Transverse colon (tissue), 4 donors: ENCODE data around the gene PPP4R3A. TPM values are rescaled to one million over a fixed set of nuclear protein-coding genes. Genes with fewer than 3 reads are reported as not detected.
"Not testable (repeated sequence)": the region's sequence is repeated elsewhere in the genome, so short reads cannot be mapped to it uniquely, and the experiment has no call there.

Experiments used
- DNase-seq: peaks from one replicate; pipeline ENCODE4 v3.0.0-alpha.2; 2019
- H3K27ac ChIP-seq, 4 donors: fragments of 200-600 bp; sonication (generic); 2 replicates each; pipeline ENCODE4 v1.5.1; 2016 to 2018; ENCODE audit warnings: inconsistent platforms in 4 of 4
- H3K27me3 ChIP-seq: fragments of 200-600 bp; sonication (generic); 2 replicates; pipeline ENCODE4 v1.5.1; 2017; ENCODE audit warnings: inconsistent platforms
- H3K36me3 ChIP-seq, 4 donors: fragments of 200-600 bp; sonication (generic); 2 replicates each; pipeline ENCODE4 v1.5.1; 2017 to 2019; ENCODE audit warnings: inconsistent platforms in 4 of 4
- H3K4me1 ChIP-seq, 4 donors: fragments of 200-600 bp; sonication (generic); 2 replicates each; pipeline ENCODE4 v1.5.1; 2017 to 2020; ENCODE audit warnings: inconsistent platforms in 4 of 4
- H3K4me3 ChIP-seq, 4 donors: fragments of 200-600 bp; sonication (generic); 1 replicate in 1 of 4; 2 replicates in 3 of 4; pipeline versions ENCODE4 v1.5.1 to v1.6.1; 2017 to 2019; ENCODE audit warnings: inconsistent platforms in 4 of 4
- H3K9me3 ChIP-seq, 2 donors: fragments of 200-600 bp; sonication (generic); 2 replicates each; pipeline ENCODE4 v1.5.1; 2017 to 2019; ENCODE audit warnings: inconsistent platforms in 2 of 2
- EP300 ChIP-seq: sonication (generic); formaldehyde crosslinking; IDR thresholded peaks from one replicate; pipeline ENCODE4 v1.6.1; 2017; ENCODE audit warnings: antibody characterized with exemption, low read depth
- POLR2A ChIP-seq: fragments of 450-650 bp; IDR thresholded peaks from one replicate; pipeline ENCODE4 v1.6.1; 2016; ENCODE audit warnings: antibody characterized with exemption, mild to moderate bottlenecking, moderate library complexity
- POLR2AphosphoS5 ChIP-seq, 3 donors: sonication (generic); formaldehyde crosslinking; IDR thresholded peaks; one replicate each; pipeline ENCODE4 v1.6.1; 2016; ENCODE audit warnings: antibody characterized with exemption in 3 of 3
- WGBS, 2 donors: methylation state at CpG; one replicate each; pipeline ENCODE4 v1.1.5; 2018; ENCODE audit warnings: low coverage in 1 of 2; 5-methylcytosine and 5-hydroxymethylcytosine counted together
- in situ Hi-C, 4 donors: fragments of 200-750 bp; cut with MboI; loops; one replicate each; pipeline versions ENCODE4 v1.15.0 to v1.15.1; 2017; ENCODE audit warnings: low sequenced_read_pairs in 3 of 4, low pct_ligation_motif_present in 1 of 4, low pct_unique_long_range_greater_than_20kb in 1 of 4
- intact Hi-C: fragments of 100-400 bp; cut with DNase I; formaldehyde crosslinking; loops from one replicate; pipeline ENCODE4 v1.15.1; 2023; ENCODE audit warnings: low total_unique reads
- total RNA-seq, 4 donors: library from RNA; depleted of rRNA; stranded (reverse); fragments of >200 nt; gene quantifications; one replicate each; pipeline ENCODE4 v1.1.0, GENCODE V29; 2016
- TF ChIP-seq, protein P1 (sequence below), 5 experiments: fragments of 200-600 bp in 3 of 5; fragments of 450-650 bp in 2 of 5; sonication (generic) in 3 of 5; IDR thresholded peaks; 1 replicate in 2 of 5; 2 replicates in 3 of 5; pipeline ENCODE4 v1.5.1; 2016 to 2017; ENCODE audit warnings: antibody characterized with exemption in 5 of 5, inconsistent platforms in 3 of 5, mild to moderate bottlenecking in 2 of 5, moderate library complexity in 1 of 5

Gene PPP4R3A
- total RNA-seq, 4 donors from 2014 or later = 79.4 to 121 (median 106) TPM

- DNase-seq = no peak
- H3K27me3 ChIP-seq = no peaks in the 10 kb centered on the region
- in situ Hi-C loops (no loop called here), intact Hi-C loops (no loop called here)
- H3K4me1 ChIP-seq = no peaks in the 10 kb centered on the region
- no peak for TF ChIP-seq POLR2AphosphoS5 (IDR thresholded peaks at IDR 0.05)
- no peak for TF ChIP-seq EP300
- TF ChIP-seq POLR2A = no peak
- TF ChIP-seq, protein P1, sequence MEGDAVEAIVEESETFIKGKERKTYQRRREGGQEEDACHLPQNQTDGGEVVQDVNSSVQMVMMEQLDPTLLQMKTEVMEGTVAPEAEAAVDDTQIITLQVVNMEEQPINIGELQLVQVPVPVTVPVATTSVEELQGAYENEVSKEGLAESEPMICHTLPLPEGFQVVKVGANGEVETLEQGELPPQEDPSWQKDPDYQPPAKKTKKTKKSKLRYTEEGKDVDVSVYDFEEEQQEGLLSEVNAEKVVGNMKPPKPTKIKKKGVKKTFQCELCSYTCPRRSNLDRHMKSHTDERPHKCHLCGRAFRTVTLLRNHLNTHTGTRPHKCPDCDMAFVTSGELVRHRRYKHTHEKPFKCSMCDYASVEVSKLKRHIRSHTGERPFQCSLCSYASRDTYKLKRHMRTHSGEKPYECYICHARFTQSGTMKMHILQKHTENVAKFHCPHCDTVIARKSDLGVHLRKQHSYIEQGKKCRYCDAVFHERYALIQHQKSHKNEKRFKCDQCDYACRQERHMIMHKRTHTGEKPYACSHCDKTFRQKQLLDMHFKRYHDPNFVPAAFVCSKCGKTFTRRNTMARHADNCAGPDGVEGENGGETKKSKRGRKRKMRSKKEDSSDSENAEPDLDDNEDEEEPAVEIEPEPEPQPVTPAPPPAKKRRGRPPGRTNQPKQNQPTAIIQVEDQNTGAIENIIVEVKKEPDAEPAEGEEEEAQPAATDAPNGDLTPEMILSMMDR (IDR thresholded peaks at IDR 0.05) = no peak
- H3K4me3 ChIP-seq = no peak overlapping the region
- H3K27ac ChIP-seq = no peak overlapping the region
- WGBS, 2 donors = 92 to 93% methylated on average over 3 of the region's 3 CpGs
- no peaks in the 10 kb centered on the region for H3K9me3 ChIP-seq
- H3K36me3 ChIP-seq = no peaks in the 10 kb centered on the region
Observed at GRCh38 chr14:91429385-91429784, 80.7 kb downstream of the PPP4R3A start.

DNA sequence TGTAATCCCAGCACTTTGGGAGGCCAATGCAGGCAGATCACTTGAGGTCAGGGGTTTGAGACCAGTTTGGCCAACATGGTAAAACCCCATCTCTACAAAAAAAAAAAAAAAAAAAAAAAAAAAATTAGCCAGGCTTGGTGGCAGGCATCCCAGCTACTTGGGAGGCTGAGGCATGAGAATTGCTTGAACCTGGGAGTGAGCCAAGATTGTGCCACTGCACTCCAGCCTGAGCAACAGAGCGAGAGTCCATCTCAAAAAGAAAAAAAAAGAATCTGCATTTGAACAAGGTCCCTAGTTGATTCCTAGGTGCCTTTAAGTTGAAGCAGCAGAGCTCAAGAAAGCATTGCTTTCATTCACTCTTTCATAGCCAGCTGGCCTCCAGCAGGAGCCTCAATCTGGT lies 81.2 kb downstream of the PPP4R3A start:
- H3K36me3 ChIP-seq, H3K4me3 ChIP-seq, DNase-seq, H3K27me3 ChIP-seq, H3K9me3 ChIP-seq, intact Hi-C loops, in situ Hi-C loops, H3K27ac ChIP-seq, H3K4me1 ChIP-seq: not testable (repeated sequence)
- WGBS, 2 donors = 81% methylated on average over 1 of the region's 1 CpG; no CpG with 5 or more reads in 1 of the 2 donors

- H3K9me3 ChIP-seq, H3K4me3 ChIP-seq, DNase-seq, H3K27ac ChIP-seq, H3K27me3 ChIP-seq, in situ Hi-C loops, intact Hi-C loops, H3K36me3 ChIP-seq, H3K4me1 ChIP-seq: not testable (repeated sequence)
- WGBS, 2 donors = 50 to 81% methylated on average over 1 to 9 of the region's 9 CpGs
Observed at GRCh38 chr14:91425531-91425944, 84.6 kb downstream of the PPP4R3A start.

DNA sequence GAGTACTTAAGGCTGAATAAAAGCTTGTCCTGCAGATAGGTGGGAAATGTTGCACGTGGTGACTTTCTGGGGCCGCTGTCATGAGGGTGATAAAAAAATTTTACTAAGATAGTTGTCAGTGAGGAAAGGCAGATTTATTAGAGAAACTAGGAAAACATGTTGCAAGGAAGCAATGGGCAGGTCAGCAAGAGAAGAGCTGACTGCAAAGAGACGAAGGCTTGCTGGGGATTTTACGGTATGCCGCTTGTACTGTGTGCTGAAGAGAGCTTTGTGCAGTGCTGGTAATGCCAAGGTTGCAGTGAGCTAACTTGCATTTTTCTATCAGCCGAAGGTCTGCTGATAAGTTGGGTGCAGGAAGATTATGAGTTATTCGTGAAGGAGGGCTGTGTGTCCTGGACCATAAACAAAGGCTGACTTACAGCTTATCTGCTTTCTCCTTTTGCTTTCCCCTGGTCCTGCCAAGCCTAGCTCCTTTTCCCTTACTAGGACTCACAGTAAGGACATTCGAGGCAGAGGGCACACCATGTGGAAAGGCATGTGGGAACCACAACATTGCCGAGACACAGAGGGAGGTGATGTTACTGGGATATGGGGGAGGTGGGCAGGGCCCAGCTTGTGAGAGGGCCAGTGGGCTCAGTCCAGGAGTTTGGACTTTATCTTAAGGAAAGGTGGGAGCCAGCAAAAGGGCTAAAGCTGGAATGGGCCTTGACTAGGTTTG lies 85.1 kb downstream of the PPP4R3A start:
- H3K9me3 ChIP-seq = no peaks in the 10 kb centered on the region
- no peaks in the 10 kb centered on the region for H3K27me3 ChIP-seq
- WGBS, 2 donors = 83 to 86% methylated on average over 2 to 9 of the region's 9 CpGs
- H3K27ac ChIP-seq = no peak overlapping the region
- H3K4me3 ChIP-seq = no peak overlapping the region
- in situ Hi-C loops = loop anchor here (5.0 to 25.0 kb wide), 2 partner anchors 108 to 113 kb away; no protein-coding TSS in a partner anchor
- intact Hi-C loops = no loop called here
- TF ChIP-seq, protein P1 (IDR thresholded peaks at IDR 0.05) = no peak
- TF ChIP-seq POLR2AphosphoS5 (IDR thresholded peaks at IDR 0.05) (no peak), EP300 (no peak), POLR2A (no peak)
- H3K36me3 ChIP-seq = no peaks in the 10 kb centered on the region
- no peaks in the 10 kb centered on the region for H3K4me1 ChIP-seq
- no peak for DNase-seq

- in situ Hi-C loops = loop anchor here (5.0 to 25.0 kb wide), 2 partner anchors 103 to 108 kb away; no protein-coding TSS in a partner anchor
Observed at GRCh38 chr14:91420686-91421085, 89.4 kb downstream of the PPP4R3A start.

More at GRCh38 chr14:91420686-91421085, 89.4 kb downstream of the PPP4R3A start:
- 76 to 83% methylated on average over 1 to 2 of the region's 2 CpGs for WGBS, 2 donors
- Histone ChIP-seq H3K27me3 (no peaks in the 10 kb centered on the region), H3K27ac (no peak overlapping the region), H3K4me1 (peaks cover 7 to 22% (median 16%) of the 10 kb centered on the region in 4 donors), H3K36me3 (no peaks in the 10 kb centered on the region), H3K9me3 (no peaks in the 10 kb centered on the region), H3K4me3 (no peak overlapping the region)
- no peak for DNase-seq
- TF ChIP-seq POLR2A (no peak), EP300 (no peak), POLR2AphosphoS5 (IDR thresholded peaks at IDR 0.05) (no peak)
- TF ChIP-seq, protein P1 (IDR thresholded peaks at IDR 0.05) = no peak
- intact Hi-C loops = no loop called here
